ENCODE measurements around the gene GMDS.

The GMDS gene

DNA sequence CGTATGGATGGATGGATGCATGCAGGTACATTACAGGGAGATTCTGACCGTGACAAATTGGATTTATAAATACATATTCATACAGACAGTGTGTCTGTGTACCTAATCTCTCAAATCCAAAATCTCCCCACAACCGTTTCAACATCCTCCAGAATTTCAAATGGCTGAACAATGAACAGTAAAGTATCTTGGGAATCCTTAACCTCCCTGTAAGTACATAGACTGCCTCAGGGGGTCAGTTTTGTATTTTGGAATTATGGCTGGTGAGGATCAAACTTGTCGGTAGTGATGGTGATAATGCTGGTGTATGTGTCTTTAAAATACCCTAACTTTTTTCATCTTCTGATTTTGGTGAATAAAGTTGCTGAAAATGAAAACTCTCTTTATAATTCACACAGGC, 389.5 kb downstream of the GMDS start:
- Histone ChIP-seq H3K27me3 (ENCODE audit: insufficient read depth, low read length, poor library complexity) (no peaks in the 10 kb centered on the region), H3K27ac (ENCODE audit: low read length) (peak overlapping the region; percentile 98), H3K4me1 (ENCODE audit: insufficient read depth, low read length) (peaks cover 48% of the 10 kb centered on the region), H4K20me1 (ENCODE audit: insufficient read depth, low read length) (no peaks in the 10 kb centered on the region), H3K79me2 (ENCODE audit: insufficient read depth, low read length) (no peaks in the 10 kb centered on the region), H3K9ac (ENCODE audit: low read depth, low read length) (peak overlapping the region; percentile 51), H3K36me3 (ENCODE audit: insufficient read depth, low read length) (no peaks in the 10 kb centered on the region), H3K4me2 (ENCODE audit: insufficient read depth, low read length) (peak overlapping the region; percentile 59), H3K9me3 (ENCODE audit: insufficient read depth, low read length, severe bottlenecking) (no peaks in the 10 kb centered on the region), H2AFZ (ENCODE audit: low read depth, low read length) (peak overlapping the region; percentile 60; the same call in 1 of the 2 replicates), H3K4me3 (ENCODE audit: low read depth in 1 of 2, low read length in 2 of 2) (peak overlapping the region in 1 of 2 experiments; percentile 15; a peak in 2 of 4 replicates)
- DNase-seq = no peak
- TF ChIP-seq EZH2 (IDR thresholded peaks at IDR 0.05; ENCODE audit: borderline replicate concordance, low read depth, low read length, severe bottlenecking) = no peak
- TF ChIP-seq, protein P1, sequence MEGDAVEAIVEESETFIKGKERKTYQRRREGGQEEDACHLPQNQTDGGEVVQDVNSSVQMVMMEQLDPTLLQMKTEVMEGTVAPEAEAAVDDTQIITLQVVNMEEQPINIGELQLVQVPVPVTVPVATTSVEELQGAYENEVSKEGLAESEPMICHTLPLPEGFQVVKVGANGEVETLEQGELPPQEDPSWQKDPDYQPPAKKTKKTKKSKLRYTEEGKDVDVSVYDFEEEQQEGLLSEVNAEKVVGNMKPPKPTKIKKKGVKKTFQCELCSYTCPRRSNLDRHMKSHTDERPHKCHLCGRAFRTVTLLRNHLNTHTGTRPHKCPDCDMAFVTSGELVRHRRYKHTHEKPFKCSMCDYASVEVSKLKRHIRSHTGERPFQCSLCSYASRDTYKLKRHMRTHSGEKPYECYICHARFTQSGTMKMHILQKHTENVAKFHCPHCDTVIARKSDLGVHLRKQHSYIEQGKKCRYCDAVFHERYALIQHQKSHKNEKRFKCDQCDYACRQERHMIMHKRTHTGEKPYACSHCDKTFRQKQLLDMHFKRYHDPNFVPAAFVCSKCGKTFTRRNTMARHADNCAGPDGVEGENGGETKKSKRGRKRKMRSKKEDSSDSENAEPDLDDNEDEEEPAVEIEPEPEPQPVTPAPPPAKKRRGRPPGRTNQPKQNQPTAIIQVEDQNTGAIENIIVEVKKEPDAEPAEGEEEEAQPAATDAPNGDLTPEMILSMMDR (IDR thresholded peaks at IDR 0.05; ENCODE audit: borderline replicate concordance, extremely low read depth, low read length, poor library complexity, severe bottlenecking) = peak; percentile 22
- ATAC-seq (ENCODE audit: insufficient read depth, low read depth) = peak; percentile 12

DNA sequence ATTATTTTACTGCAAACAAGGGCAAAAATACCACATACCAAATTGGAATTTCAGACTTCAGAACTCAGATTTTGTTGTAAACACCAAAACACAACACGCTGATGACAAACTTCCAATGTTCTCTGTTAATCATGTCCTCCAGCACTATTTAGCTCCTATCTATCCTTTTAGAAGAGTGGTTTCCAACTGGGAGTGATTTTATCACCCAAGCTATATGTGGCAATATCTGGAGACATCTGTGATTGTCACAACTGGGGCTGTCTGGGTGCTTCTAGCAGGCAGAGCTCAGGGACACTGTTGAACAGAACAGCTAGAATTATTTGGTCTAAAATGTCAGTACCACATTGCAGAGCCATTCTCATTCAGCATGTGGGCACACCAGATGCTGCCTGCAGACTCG, 391.1 kb downstream of the GMDS start:
- no peak overlapping the region for H3K4me3 ChIP-seq (ENCODE audit: low read depth in 1 of 2, low read length in 2 of 2)
- ATAC-seq (ENCODE audit: insufficient read depth, low read depth) (no peak), DNase-seq (no peak)
- no peaks in the 10 kb centered on the region for H4K20me1 ChIP-seq (ENCODE audit: insufficient read depth, low read length)
- peak overlapping the region; percentile 98 for H3K27ac ChIP-seq (ENCODE audit: low read length)
- H3K4me1 ChIP-seq (ENCODE audit: insufficient read depth, low read length) = peaks cover 52% of the 10 kb centered on the region
- H3K36me3 ChIP-seq (ENCODE audit: insufficient read depth, low read length) = no peaks in the 10 kb centered on the region
- no peaks in the 10 kb centered on the region for H3K9me3 ChIP-seq (ENCODE audit: insufficient read depth, low read length, severe bottlenecking)
- TF ChIP-seq, protein P1 (IDR thresholded peaks at IDR 0.05; ENCODE audit: borderline replicate concordance, extremely low read depth, low read length, poor library complexity, severe bottlenecking) = no peak
- no peak for TF ChIP-seq EZH2 (IDR thresholded peaks at IDR 0.05; ENCODE audit: borderline replicate concordance, low read depth, low read length, severe bottlenecking)
- no peak overlapping the region for H3K4me2 ChIP-seq (ENCODE audit: insufficient read depth, low read length)
- no peak overlapping the region for H3K9ac ChIP-seq (ENCODE audit: low read depth, low read length)
- no peaks in the 10 kb centered on the region for H3K27me3 ChIP-seq (ENCODE audit: insufficient read depth, low read length, poor library complexity)
- no peaks in the 10 kb centered on the region for H3K79me2 ChIP-seq (ENCODE audit: insufficient read depth, low read length)
- no peak overlapping the region for H2AFZ ChIP-seq (ENCODE audit: low read depth, low read length)

DNA sequence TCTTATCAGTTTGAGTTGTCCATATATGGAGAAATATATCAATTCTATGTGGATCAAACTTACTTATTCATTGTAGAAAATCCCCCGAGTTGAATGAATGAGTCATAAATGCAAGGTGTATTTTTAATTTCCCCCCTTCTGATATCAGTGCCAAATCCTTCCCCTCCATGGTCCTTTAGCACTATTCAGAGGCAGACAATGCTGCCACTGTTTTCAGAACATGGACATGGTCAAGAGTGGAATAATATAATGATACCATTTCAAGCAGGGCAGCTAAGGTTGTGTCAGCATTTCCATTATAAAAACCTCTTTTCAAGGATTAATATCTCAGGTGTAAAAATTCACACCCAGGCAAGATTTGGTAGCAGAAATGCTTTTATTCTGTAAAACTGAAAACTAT, 391.6 kb downstream of the GMDS start:
- Histone ChIP-seq H4K20me1 (ENCODE audit: insufficient read depth, low read length) (no peaks in the 10 kb centered on the region), H3K27ac (ENCODE audit: low read length) (peak overlapping the region; percentile 98), H2AFZ (ENCODE audit: low read depth, low read length) (no peak overlapping the region), H3K27me3 (ENCODE audit: insufficient read depth, low read length, poor library complexity) (no peaks in the 10 kb centered on the region), H3K9me3 (ENCODE audit: insufficient read depth, low read length, severe bottlenecking) (no peaks in the 10 kb centered on the region), H3K79me2 (ENCODE audit: insufficient read depth, low read length) (no peaks in the 10 kb centered on the region), H3K36me3 (ENCODE audit: insufficient read depth, low read length) (no peaks in the 10 kb centered on the region), H3K4me2 (ENCODE audit: insufficient read depth, low read length) (no peak overlapping the region), H3K9ac (ENCODE audit: low read depth, low read length) (no peak overlapping the region), H3K4me1 (ENCODE audit: insufficient read depth, low read length) (peaks cover 52% of the 10 kb centered on the region), H3K4me3 (ENCODE audit: low read depth in 1 of 2, low read length in 2 of 2) (no peak overlapping the region)
- DNase-seq = no peak
- ATAC-seq (ENCODE audit: insufficient read depth, low read depth) = no peak
- TF ChIP-seq EZH2 (IDR thresholded peaks at IDR 0.05; ENCODE audit: borderline replicate concordance, low read depth, low read length, severe bottlenecking) = no peak

DNA sequence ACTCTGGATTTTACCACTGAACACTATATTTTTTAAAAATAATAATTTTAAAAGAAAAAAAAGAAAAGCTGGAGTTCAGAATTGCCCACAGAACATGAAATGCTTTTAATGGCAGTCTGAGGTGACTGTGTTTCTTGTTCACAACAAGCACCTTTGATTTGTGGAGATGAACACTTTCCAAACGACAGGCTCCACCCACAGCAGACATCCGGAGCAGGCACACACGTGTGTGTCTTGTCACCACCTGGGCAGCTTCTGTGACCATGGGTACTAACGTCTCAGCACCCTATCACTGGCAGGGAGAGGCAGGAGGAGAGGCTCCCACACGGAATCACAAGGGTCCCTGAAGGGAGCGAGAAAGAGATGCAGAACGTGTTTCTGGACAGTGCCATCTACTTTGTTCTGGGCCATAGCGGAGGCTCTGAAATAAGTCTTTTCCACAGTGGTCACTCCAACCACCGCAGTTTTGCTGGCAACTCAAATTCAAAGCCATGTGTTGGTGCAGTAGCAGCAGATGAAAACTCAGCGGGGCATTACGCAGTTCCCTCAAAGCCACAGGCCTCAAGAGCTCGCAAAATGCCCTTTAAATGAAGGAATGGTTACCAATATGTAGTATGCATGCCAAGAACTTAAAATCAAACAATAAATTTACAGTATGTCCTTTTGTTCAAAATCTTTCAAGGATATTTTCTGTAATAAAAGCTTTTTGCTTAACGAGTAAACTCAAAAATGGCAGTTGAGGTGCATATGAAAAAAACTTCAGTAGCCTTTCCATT, 393.5 kb downstream of the GMDS start:
- Histone ChIP-seq H3K79me2 (ENCODE audit: insufficient read depth, low read length) (no peaks in the 10 kb centered on the region), H3K36me3 (ENCODE audit: insufficient read depth, low read length) (no peaks in the 10 kb centered on the region), H3K4me3 (ENCODE audit: low read depth in 1 of 2, low read length in 2 of 2) (no peak overlapping the region), H3K9me3 (ENCODE audit: insufficient read depth, low read length, severe bottlenecking) (no peaks in the 10 kb centered on the region), H3K4me1 (ENCODE audit: insufficient read depth, low read length) (peaks cover 38% of the 10 kb centered on the region), H4K20me1 (ENCODE audit: insufficient read depth, low read length) (no peaks in the 10 kb centered on the region), H3K4me2 (ENCODE audit: insufficient read depth, low read length) (no peak overlapping the region), H3K9ac (ENCODE audit: low read depth, low read length) (no peak overlapping the region), H3K27me3 (ENCODE audit: insufficient read depth, low read length, poor library complexity) (no peaks in the 10 kb centered on the region), H3K27ac (ENCODE audit: low read length) (peak overlapping the region; percentile 45; the same call in 1 of the 2 replicates), H2AFZ (ENCODE audit: low read depth, low read length) (no peak overlapping the region)
- ATAC-seq (ENCODE audit: insufficient read depth, low read depth) = peak; percentile 23; the same call in 2 of the 3 replicates
- DNase-seq = peak; percentile 68
- TF ChIP-seq, protein P1 (IDR thresholded peaks at IDR 0.05; ENCODE audit: borderline replicate concordance, extremely low read depth, low read length, poor library complexity, severe bottlenecking) = no peak
- no peak for TF ChIP-seq EZH2 (IDR thresholded peaks at IDR 0.05; ENCODE audit: borderline replicate concordance, low read depth, low read length, severe bottlenecking)

All from DND-41 (cell line).